Left ventricle myocardium inferior (tissue), 1 donor: ENCODE data around the gene TOPAZ1. TPM values are rescaled to one million over a fixed set of nuclear protein-coding genes. Genes with fewer than 3 reads are reported as not detected.

Experiments
- DNase-seq: peaks from one replicate; pipeline ENCODE4 v3.0.0-alpha.2; 2020
- H3K27ac ChIP-seq: fragments of 200-600 bp; replicated peaks from 2 replicates; pipeline ENCODE4 v1.8.0; 2021
- H3K27me3 ChIP-seq: fragments of 200-600 bp; 2 replicates; pipeline ENCODE4 v1.8.0; 2021; ENCODE audit warnings: low read depth
- H3K36me3 ChIP-seq: fragments of 200-600 bp; 2 replicates; pipeline ENCODE4 v1.8.0; 2021
- H3K4me1 ChIP-seq: fragments of 200-600 bp; 2 replicates; pipeline ENCODE4 v1.8.0; 2021
- H3K4me3 ChIP-seq: fragments of 200-600 bp; 2 replicates; pipeline ENCODE4 v1.8.0; 2021; ENCODE audit warnings: mild to moderate bottlenecking, moderate library complexity
- H3K9me3 ChIP-seq: fragments of 200-600 bp; replicated peaks from 2 replicates; pipeline ENCODE4 v1.8.0; 2021
- intact Hi-C: fragments of 100-400 bp; cut with micrococcal nuclease; formaldehyde crosslinking; loops from one replicate; pipeline ENCODE4 v1.11.0; 2022
- total RNA-seq: library from RNA; stranded (reverse); fragmentation: NEBNext Ultra II Directional; extraction: Animal tissue kit (Norgen Biotek cat#: 25700); gene quantifications from one replicate; pipeline ENCODE4 v1.2.1, GENCODE V29; 2021
- TF ChIP-seq, protein P1 (sequence below): fragments of 200-600 bp; IDR thresholded peaks from 2 replicates; pipeline ENCODE4 v1.8.0; 2021; ENCODE audit warnings: antibody characterized with exemption, mild to moderate bottlenecking, borderline replicate concordance
- donor health status: DM: no; HTN: yes; CAD: no; lungs with severe emphysema.

The TOPAZ1 gene
- total RNA-seq, 1 donor from 2014 or later: not detected

DNA sequence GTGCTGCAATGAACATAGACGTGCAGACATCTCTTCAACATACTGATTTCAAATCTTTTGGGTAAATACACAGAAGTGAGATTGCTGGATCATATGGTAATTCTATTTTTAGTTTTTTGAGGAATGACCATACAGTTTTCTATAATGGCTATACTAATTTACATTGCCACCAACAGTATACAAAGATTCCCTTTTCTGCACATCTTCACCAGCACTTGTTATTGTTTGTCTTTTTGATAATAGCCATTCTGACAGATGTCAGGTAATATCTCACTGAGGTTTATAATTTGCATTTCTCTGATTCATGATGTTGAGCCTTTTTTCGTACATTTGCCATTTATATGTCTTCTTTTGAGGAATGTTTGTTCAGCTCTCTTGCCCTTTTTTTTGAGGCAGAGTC lies 30.5 kb downstream of the TOPAZ1 start:
- no peak overlapping the region for H3K27ac ChIP-seq
- H3K4me1 ChIP-seq: no peaks in the 10 kb centered on the region
- H3K9me3 ChIP-seq: peaks cover 25% of the 10 kb centered on the region
- H3K36me3 ChIP-seq: no peaks in the 10 kb centered on the region
- DNase-seq: no peak
- intact Hi-C loops: no loop called here
- H3K27me3 ChIP-seq: peaks cover 6% of the 10 kb centered on the region
- H3K4me3 ChIP-seq: no peak overlapping the region
- TF ChIP-seq, protein P1, sequence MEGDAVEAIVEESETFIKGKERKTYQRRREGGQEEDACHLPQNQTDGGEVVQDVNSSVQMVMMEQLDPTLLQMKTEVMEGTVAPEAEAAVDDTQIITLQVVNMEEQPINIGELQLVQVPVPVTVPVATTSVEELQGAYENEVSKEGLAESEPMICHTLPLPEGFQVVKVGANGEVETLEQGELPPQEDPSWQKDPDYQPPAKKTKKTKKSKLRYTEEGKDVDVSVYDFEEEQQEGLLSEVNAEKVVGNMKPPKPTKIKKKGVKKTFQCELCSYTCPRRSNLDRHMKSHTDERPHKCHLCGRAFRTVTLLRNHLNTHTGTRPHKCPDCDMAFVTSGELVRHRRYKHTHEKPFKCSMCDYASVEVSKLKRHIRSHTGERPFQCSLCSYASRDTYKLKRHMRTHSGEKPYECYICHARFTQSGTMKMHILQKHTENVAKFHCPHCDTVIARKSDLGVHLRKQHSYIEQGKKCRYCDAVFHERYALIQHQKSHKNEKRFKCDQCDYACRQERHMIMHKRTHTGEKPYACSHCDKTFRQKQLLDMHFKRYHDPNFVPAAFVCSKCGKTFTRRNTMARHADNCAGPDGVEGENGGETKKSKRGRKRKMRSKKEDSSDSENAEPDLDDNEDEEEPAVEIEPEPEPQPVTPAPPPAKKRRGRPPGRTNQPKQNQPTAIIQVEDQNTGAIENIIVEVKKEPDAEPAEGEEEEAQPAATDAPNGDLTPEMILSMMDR: no peak

DNA sequence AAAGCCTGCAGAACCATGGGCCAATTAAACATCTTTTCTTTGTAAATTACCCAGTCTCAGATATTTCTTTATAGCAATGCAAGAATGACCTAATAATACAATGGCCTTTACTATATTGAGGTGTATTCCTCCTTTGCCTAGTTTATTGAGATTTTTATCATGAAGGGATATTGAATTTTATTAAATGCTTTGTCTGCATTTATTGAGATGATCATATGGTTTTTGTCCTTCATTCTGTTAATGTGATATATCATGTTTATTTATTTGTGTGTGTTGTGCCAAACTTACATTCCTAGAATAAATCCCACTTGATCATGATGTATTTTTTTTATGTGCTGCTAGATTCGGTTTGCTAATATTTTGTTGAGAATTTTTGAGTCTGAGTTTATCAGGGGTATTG lies 36.2 kb downstream of the TOPAZ1 start:
- Histone ChIP-seq H3K36me3 (no peaks in the 10 kb centered on the region), H3K4me1 (no peaks in the 10 kb centered on the region), H3K27ac (no peak overlapping the region), H3K27me3 (peaks cover 15% of the 10 kb centered on the region), H3K9me3 (peaks cover 16% of the 10 kb centered on the region), H3K4me3 (no peak overlapping the region)
- DNase-seq: no peak
- intact Hi-C loops: no loop called here
- TF ChIP-seq, protein P1: no peak

DNA sequence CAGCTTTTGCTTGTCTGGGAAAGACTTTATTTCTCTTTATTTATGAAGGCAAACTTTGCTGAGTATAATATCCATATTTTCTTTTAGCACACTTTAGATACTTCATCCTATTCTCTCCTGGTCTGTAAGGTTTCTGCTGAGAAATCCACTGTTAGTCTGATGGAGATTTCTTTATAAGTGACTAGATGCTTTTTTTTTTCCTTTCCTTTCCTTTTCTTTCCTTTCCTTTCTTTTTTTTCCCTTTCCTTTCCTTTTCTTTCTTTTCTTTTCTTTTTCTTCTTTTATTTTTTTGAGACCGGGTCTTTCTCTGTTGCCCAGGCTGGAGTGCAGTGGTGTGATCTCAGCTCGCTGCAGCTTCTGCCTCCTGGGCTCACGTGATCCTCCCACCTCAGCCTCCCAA lies 38.4 kb downstream of the TOPAZ1 start:
- Histone ChIP-seq H3K27ac (no peak overlapping the region), H3K36me3 (no peaks in the 10 kb centered on the region), H3K27me3 (peaks cover 15% of the 10 kb centered on the region), H3K4me1 (no peaks in the 10 kb centered on the region), H3K9me3 (peaks cover 16% of the 10 kb centered on the region), H3K4me3 (no peak overlapping the region)
- intact Hi-C loops: no loop called here
- TF ChIP-seq, protein P1: no peak
- no peak for DNase-seq

DNA sequence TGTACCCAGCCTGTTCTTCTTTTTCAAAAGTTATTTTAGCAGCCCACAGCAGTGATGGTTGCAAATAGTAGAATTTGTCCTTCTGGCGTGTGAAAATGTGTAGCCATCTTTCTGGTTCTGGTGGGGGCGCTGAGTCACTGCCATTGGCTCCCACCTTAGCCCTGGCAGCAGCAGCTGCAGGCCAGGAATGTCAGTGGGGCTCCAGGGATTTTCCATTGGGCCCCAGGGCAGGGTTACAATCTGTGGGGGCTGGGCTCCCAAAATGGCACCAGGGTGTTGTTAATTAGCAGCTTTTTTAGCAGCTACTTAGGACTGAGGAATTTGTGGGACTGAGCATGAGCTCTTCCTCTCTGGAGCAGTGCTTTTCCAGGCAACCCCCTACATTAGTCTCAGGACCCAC lies 38.9 kb downstream of the TOPAZ1 start:
- H3K36me3 ChIP-seq: no peaks in the 10 kb centered on the region
- H3K27ac ChIP-seq: no peak overlapping the region
- DNase-seq: no peak
- H3K9me3 ChIP-seq: peaks cover 12% of the 10 kb centered on the region
- intact Hi-C loops: no loop called here
- H3K27me3 ChIP-seq: peaks cover 20% of the 10 kb centered on the region
- TF ChIP-seq, protein P1: no peak
- no peak overlapping the region for H3K4me3 ChIP-seq
- no peaks in the 10 kb centered on the region for H3K4me1 ChIP-seq

DNA sequence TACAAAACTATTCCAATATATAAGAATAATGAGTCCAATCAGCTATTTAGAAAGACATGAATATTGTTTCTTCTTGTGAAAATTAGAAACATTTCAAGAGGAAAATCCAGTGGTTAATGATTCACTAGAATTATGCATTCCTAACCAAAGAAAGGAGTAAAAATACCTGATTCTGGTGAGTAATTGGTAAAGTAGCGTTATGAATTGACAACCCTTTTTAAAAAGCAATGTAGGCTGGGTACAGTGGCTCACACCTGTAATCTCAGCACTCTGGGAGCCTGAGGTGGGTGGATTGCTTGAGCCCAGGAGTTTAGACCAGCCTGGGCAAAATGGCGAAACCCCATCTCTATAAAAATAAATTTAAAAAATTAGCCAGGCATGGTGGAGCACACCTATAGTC lies 43.3 kb downstream of the TOPAZ1 start:
- Histone ChIP-seq H3K9me3 (no peaks in the 10 kb centered on the region), H3K4me1 (no peaks in the 10 kb centered on the region), H3K36me3 (no peaks in the 10 kb centered on the region), H3K27me3 (peaks cover 30% of the 10 kb centered on the region), H3K27ac (no peak overlapping the region), H3K4me3 (no peak overlapping the region)
- intact Hi-C loops: no loop called here
- DNase-seq: no peak
- TF ChIP-seq, protein P1: no peak

DNA sequence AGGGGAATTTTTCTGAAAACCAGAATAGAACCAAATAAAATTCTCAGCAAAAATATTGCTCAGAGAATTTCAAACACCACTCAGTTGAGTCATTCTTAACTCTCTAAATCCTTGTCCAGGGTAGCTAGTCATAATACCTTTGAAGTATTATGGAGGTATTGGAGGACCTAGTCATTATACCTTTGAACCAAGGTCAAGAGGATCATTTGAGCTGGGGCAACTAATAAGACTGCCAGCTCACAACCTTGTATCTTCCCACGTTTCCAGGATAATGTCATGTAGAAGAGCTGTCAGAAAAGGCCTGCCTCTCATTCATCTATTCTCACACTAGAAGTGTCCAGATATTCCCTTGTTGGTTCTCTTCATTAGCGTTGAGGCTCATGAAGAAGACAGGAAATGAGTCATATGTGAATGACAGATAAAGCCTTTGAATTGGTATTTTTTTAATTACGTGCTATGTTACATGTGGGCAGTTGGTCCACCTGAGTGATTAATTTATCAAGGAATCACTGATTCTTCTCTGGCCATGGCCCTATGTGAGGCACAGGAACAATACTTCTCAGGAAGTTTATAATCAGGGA lies 48.3 kb downstream of the TOPAZ1 start:
- intact Hi-C loops: no loop called here
- H3K4me3 ChIP-seq: no peak overlapping the region
- TF ChIP-seq, protein P1: no peak

More for the DNA sequence above, 48.3 kb downstream of the TOPAZ1 start:
- H3K36me3 ChIP-seq: no peaks in the 10 kb centered on the region
- DNase-seq: no peak
- H3K4me1 ChIP-seq: no peaks in the 10 kb centered on the region
- no peak overlapping the region for H3K27ac ChIP-seq
- peaks cover 32% of the 10 kb centered on the region for H3K27me3 ChIP-seq
- H3K9me3 ChIP-seq: no peaks in the 10 kb centered on the region
